ENCODE measurements around the gene CD7.

CD7 gene

DNA sequence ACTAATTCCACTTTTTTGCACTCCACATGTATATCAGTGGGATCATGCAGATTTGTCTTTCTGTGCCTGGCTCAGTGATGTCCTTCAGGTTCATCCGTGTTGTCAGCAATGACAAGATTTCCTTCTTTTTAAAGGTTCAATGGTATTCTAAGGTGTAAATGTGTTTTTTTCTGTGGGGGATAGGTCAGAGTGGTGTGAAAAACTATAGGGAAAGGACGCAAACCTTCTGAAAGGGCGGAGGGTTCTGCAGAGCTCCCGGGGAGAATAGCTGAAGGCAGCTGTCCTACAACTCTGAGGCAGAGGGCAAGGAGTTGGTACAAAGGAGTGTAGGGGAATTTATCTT lies 22.0 kb downstream of the CD7 start:
- TF ChIP-seq, protein P1, sequence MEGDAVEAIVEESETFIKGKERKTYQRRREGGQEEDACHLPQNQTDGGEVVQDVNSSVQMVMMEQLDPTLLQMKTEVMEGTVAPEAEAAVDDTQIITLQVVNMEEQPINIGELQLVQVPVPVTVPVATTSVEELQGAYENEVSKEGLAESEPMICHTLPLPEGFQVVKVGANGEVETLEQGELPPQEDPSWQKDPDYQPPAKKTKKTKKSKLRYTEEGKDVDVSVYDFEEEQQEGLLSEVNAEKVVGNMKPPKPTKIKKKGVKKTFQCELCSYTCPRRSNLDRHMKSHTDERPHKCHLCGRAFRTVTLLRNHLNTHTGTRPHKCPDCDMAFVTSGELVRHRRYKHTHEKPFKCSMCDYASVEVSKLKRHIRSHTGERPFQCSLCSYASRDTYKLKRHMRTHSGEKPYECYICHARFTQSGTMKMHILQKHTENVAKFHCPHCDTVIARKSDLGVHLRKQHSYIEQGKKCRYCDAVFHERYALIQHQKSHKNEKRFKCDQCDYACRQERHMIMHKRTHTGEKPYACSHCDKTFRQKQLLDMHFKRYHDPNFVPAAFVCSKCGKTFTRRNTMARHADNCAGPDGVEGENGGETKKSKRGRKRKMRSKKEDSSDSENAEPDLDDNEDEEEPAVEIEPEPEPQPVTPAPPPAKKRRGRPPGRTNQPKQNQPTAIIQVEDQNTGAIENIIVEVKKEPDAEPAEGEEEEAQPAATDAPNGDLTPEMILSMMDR (conservative IDR thresholded peaks at IDR 0.05): no peak
- no peak for TF ChIP-seq ZFX (IDR thresholded peaks at IDR 0.05)
- H3K27ac ChIP-seq: peak overlapping the region; percentile 89

GRCh38 chr17:82294064-82294773 lies 23.2 kb downstream of the CD7 start:
- TF ChIP-seq, protein P1 (conservative IDR thresholded peaks at IDR 0.05): no peak
- TF ChIP-seq ZFX (IDR thresholded peaks at IDR 0.05): no peak
- H3K27ac ChIP-seq: peak overlapping the region; percentile 89

- TF ChIP-seq, protein P1 (conservative IDR thresholded peaks at IDR 0.05): no peak
- peak; percentile 81; the same call in 1 of the 2 replicates for TF ChIP-seq ZFX (IDR thresholded peaks at IDR 0.05)
- peak overlapping the region; percentile 95 for H3K27ac ChIP-seq
Measured at GRCh38 chr17:82292251-82293154, 24.9 kb downstream of the CD7 start.

GRCh38 chr17:82291582-82292250 lies 25.7 kb downstream of the CD7 start:
- H3K27ac ChIP-seq: peak overlapping the region; percentile 95
- TF ChIP-seq, protein P1 (conservative IDR thresholded peaks at IDR 0.05): no peak
- no peak for TF ChIP-seq ZFX (IDR thresholded peaks at IDR 0.05)

DNA sequence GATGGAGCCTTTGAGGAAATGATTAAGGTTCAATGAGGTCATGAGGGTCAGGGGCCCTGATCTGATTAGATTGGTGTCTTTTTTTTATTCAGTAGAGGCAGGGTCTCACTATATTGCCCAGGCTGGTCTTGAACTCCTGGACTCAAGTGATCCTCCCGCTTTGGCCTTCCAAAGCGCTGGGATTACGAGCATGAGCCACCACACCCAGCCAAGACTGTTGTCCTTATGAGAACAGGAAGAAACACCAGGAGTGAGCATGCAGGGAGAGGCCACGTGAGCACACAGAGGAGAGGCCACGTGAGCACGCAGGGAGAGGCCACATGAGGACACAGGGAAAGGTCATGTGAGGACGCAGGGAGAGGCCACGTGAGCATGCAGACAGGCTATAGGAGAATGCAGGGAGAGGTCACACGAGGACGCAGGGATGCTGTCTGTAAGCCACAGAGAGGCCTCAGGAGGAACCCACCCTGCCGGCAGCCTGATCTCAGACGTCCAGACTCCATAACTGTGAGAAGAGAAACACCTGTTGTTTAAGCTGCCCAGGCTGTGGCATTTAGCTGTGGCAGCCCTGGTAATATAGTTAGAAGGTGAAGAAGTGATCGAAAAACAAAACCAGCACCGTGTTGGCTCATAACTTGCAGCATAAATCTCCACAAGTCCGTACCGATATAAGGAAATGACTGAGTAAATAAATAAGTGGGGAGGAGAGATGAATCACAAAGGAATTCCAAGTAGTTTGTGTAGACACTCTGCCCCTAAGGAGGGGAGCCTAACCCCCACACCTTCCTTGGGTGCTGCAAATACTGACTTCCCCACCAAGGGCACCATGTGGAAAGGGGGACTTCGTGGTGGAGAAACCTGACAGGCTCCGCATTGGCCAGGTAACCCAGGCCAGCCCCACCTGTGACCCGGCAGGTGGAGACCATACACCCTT lies 29.3 kb downstream of the CD7 start:
- peak overlapping the region; percentile 81 for H3K27ac ChIP-seq
- TF ChIP-seq, protein P1 (conservative IDR thresholded peaks at IDR 0.05): no peak
- TF ChIP-seq ZFX (IDR thresholded peaks at IDR 0.05): peak; percentile 8; the same call in 1 of the 2 replicates

DNA sequence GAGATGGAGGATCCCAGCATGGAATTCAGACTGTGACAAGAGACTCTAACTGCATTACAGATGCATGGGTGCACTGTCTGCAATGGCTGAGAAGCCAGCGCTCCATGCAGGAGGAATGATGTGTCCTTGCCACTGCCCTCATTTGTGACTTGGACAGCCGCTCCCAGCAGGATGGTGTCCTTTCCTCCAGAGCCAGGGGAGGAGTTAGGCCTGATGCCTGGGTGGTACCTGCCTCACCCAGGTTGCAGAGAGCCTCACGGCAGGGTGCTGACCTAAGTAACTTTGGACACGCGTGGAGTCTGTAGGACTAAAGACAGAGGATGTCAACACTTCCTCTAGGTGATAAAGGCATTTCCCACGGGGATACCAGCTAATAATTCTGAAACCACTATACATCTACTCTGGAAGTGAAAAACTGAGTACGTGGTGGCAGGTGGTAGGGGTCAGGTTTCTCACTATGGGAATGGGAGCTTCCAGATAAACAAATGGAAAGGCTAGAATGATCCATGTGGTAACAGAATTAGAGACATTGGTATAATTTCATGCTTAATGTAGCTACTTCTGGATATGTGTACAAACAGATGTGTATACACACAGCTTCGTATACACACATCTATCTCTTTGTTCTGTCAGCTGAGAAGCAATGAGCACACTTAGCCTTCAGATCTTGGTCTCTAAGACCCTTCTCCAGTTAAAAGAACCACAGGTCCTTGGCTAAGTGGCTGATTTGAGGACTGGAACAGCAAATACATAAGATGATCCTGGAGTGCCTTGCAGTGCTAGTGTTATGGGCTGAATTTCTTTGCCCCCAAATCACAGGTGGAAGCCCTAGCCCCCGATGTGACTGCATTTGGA lies 30.2 kb downstream of the CD7 start:
- peak overlapping the region; percentile 81 for H3K27ac ChIP-seq
- TF ChIP-seq, protein P1 (conservative IDR thresholded peaks at IDR 0.05): no peak
- no peak for TF ChIP-seq ZFX (IDR thresholded peaks at IDR 0.05)

Measured in C4-2B (cell line).